ENCODE data around the gene UNC5B.

The UNC5B gene

DNA sequence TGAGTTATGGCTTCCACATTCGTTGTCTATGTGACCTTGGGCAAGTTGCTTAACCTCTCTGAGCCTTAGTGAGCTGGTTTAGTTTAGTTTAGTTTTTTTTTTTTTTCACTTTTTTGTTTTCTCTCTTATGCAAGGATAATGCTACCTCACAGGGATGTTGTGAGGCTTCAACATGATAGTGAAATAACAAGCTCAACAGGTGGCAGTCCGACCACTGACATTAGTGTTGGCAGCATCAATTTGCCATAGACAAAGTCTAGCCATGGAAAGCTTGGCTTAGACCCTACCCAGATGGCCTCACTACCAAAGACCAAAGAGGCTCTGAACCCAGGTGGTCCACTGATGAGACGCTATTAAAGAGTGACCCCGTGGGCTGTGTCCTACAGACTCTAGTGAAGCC is 27.2 kb upstream of the UNC5B start:
- H3K79me2 ChIP-seq (ENCODE audit: insufficient read depth, low read length): no peaks in the 10 kb centered on the region
- no peak overlapping the region for H2AFZ ChIP-seq (ENCODE audit: low read depth, low read length)
- no peaks in the 10 kb centered on the region for H3K4me1 ChIP-seq (ENCODE audit: insufficient read depth, low read length)
- no peaks in the 10 kb centered on the region for H3K36me3 ChIP-seq (ENCODE audit: insufficient read depth, low read length)
- ATAC-seq (ENCODE audit: insufficient read depth, low read depth): no peak
- no peak overlapping the region for H3K4me3 ChIP-seq (ENCODE audit: low read depth in 1 of 2, low read length in 2 of 2)
- H3K4me2 ChIP-seq (ENCODE audit: insufficient read depth, low read length): no peak overlapping the region
- H3K27me3 ChIP-seq (ENCODE audit: insufficient read depth, low read length, poor library complexity): peaks cover 11% of the 10 kb centered on the region
- H3K27ac ChIP-seq (ENCODE audit: low read length): no peak overlapping the region
- no peak overlapping the region for H3K9ac ChIP-seq (ENCODE audit: low read depth, low read length)
- TF ChIP-seq, protein P1, sequence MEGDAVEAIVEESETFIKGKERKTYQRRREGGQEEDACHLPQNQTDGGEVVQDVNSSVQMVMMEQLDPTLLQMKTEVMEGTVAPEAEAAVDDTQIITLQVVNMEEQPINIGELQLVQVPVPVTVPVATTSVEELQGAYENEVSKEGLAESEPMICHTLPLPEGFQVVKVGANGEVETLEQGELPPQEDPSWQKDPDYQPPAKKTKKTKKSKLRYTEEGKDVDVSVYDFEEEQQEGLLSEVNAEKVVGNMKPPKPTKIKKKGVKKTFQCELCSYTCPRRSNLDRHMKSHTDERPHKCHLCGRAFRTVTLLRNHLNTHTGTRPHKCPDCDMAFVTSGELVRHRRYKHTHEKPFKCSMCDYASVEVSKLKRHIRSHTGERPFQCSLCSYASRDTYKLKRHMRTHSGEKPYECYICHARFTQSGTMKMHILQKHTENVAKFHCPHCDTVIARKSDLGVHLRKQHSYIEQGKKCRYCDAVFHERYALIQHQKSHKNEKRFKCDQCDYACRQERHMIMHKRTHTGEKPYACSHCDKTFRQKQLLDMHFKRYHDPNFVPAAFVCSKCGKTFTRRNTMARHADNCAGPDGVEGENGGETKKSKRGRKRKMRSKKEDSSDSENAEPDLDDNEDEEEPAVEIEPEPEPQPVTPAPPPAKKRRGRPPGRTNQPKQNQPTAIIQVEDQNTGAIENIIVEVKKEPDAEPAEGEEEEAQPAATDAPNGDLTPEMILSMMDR (IDR thresholded peaks at IDR 0.05; ENCODE audit: borderline replicate concordance, extremely low read depth, low read length, poor library complexity, severe bottlenecking): no peak
- TF ChIP-seq EZH2 (IDR thresholded peaks at IDR 0.05; ENCODE audit: borderline replicate concordance, low read depth, low read length, severe bottlenecking): no peak
- no peak for DNase-seq
- no peaks in the 10 kb centered on the region for H4K20me1 ChIP-seq (ENCODE audit: insufficient read depth, low read length)
- H3K9me3 ChIP-seq (ENCODE audit: insufficient read depth, low read length, severe bottlenecking): no peaks in the 10 kb centered on the region

DNA sequence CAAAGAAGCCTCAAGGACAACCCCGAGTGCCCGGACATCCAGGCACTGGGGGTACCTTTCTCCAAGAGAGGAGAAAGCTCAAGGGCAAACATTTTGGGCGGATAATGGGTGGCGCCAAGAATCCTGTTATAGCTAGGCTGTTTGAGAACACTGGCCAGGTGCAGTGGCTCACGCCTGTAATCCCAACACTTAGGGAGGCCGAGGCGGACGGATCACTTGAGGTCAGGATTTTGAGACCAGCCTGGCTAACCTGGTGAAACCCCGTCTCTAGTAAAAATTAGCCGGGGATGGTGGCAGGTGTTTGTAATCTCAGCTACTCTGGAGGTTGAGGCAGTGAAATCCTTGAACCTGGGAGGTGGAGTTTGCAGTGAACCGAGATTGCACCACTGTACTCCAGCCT is 25.2 kb upstream of the UNC5B start:
- DNase-seq (no peak), ATAC-seq (ENCODE audit: insufficient read depth, low read depth) (no peak)
- Histone ChIP-seq H4K20me1 (ENCODE audit: insufficient read depth, low read length) (no peaks in the 10 kb centered on the region), H3K4me3 (ENCODE audit: low read depth in 1 of 2, low read length in 2 of 2) (no peak overlapping the region), H3K9ac (ENCODE audit: low read depth, low read length) (no peak overlapping the region), H3K9me3 (ENCODE audit: insufficient read depth, low read length, severe bottlenecking) (no peaks in the 10 kb centered on the region), H3K27ac (ENCODE audit: low read length) (no peak overlapping the region), H3K4me1 (ENCODE audit: insufficient read depth, low read length) (no peaks in the 10 kb centered on the region), H3K79me2 (ENCODE audit: insufficient read depth, low read length) (no peaks in the 10 kb centered on the region), H2AFZ (ENCODE audit: low read depth, low read length) (no peak overlapping the region), H3K36me3 (ENCODE audit: insufficient read depth, low read length) (no peaks in the 10 kb centered on the region), H3K4me2 (ENCODE audit: insufficient read depth, low read length) (no peak overlapping the region), H3K27me3 (ENCODE audit: insufficient read depth, low read length, poor library complexity) (peaks cover 11% of the 10 kb centered on the region)
- TF ChIP-seq EZH2 (IDR thresholded peaks at IDR 0.05; ENCODE audit: borderline replicate concordance, low read depth, low read length, severe bottlenecking): no peak
- TF ChIP-seq, protein P1 (IDR thresholded peaks at IDR 0.05; ENCODE audit: borderline replicate concordance, extremely low read depth, low read length, poor library complexity, severe bottlenecking): no peak

DNA sequence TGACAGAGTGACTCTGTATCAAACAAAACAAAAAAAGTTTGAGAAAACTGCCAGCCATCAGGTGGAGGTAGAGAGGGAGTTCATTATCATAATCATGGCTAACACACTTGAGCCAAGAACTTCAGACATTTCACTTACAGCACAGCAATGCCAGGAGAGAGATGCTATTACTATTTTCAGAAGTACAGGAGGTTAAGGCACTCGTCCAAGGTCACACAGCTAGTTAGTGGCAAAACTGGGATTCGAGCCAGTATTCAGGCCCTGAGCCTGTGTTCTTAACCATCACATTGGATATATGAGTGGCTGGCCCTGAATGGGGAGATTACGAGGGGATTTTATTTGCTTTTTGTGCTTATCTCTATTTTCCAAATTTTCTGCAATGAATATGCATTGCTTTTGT is 24.8 kb upstream of the UNC5B start:
- Histone ChIP-seq H3K36me3 (ENCODE audit: insufficient read depth, low read length) (no peaks in the 10 kb centered on the region), H3K4me1 (ENCODE audit: insufficient read depth, low read length) (no peaks in the 10 kb centered on the region), H4K20me1 (ENCODE audit: insufficient read depth, low read length) (no peaks in the 10 kb centered on the region), H3K9me3 (ENCODE audit: insufficient read depth, low read length, severe bottlenecking) (no peaks in the 10 kb centered on the region), H3K4me3 (ENCODE audit: low read depth in 1 of 2, low read length in 2 of 2) (no peak overlapping the region), H3K27me3 (ENCODE audit: insufficient read depth, low read length, poor library complexity) (peaks cover 11% of the 10 kb centered on the region), H3K27ac (ENCODE audit: low read length) (no peak overlapping the region), H2AFZ (ENCODE audit: low read depth, low read length) (no peak overlapping the region), H3K4me2 (ENCODE audit: insufficient read depth, low read length) (no peak overlapping the region), H3K9ac (ENCODE audit: low read depth, low read length) (no peak overlapping the region), H3K79me2 (ENCODE audit: insufficient read depth, low read length) (no peaks in the 10 kb centered on the region)
- DNase-seq (no peak), ATAC-seq (ENCODE audit: insufficient read depth, low read depth) (no peak)
- TF ChIP-seq, protein P1 (IDR thresholded peaks at IDR 0.05; ENCODE audit: borderline replicate concordance, extremely low read depth, low read length, poor library complexity, severe bottlenecking): no peak
- no peak for TF ChIP-seq EZH2 (IDR thresholded peaks at IDR 0.05; ENCODE audit: borderline replicate concordance, low read depth, low read length, severe bottlenecking)

DNA sequence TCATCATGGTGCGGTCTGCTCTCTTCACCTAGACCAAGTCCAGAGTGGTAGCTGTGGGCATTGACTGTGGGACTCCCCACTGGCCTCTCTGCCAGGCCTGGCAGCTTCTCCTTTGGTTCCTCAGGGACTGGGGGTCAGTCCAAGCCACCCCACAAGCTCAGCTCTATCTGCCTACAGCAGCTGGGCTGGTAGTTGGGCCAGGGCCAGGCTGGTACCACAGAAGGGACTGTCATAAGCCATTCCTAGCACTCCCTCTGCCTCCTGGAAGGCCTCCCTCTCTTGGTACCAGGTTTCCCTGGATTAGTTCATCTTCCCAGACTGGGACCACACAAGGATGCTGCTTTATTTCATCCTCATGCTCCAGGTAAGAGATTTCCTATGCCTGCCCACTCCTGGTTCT is 24.2 kb upstream of the UNC5B start:
- Histone ChIP-seq H4K20me1 (ENCODE audit: insufficient read depth, low read length) (no peaks in the 10 kb centered on the region), H3K4me1 (ENCODE audit: insufficient read depth, low read length) (no peaks in the 10 kb centered on the region), H2AFZ (ENCODE audit: low read depth, low read length) (no peak overlapping the region), H3K4me2 (ENCODE audit: insufficient read depth, low read length) (no peak overlapping the region), H3K9ac (ENCODE audit: low read depth, low read length) (no peak overlapping the region), H3K36me3 (ENCODE audit: insufficient read depth, low read length) (no peaks in the 10 kb centered on the region), H3K79me2 (ENCODE audit: insufficient read depth, low read length) (no peaks in the 10 kb centered on the region), H3K27me3 (ENCODE audit: insufficient read depth, low read length, poor library complexity) (peaks cover 11% of the 10 kb centered on the region), H3K9me3 (ENCODE audit: insufficient read depth, low read length, severe bottlenecking) (no peaks in the 10 kb centered on the region), H3K4me3 (ENCODE audit: low read depth in 1 of 2, low read length in 2 of 2) (no peak overlapping the region), H3K27ac (ENCODE audit: low read length) (no peak overlapping the region)
- TF ChIP-seq, protein P1 (IDR thresholded peaks at IDR 0.05; ENCODE audit: borderline replicate concordance, extremely low read depth, low read length, poor library complexity, severe bottlenecking): no peak
- TF ChIP-seq EZH2 (IDR thresholded peaks at IDR 0.05; ENCODE audit: borderline replicate concordance, low read depth, low read length, severe bottlenecking): no peak
- no peak for ATAC-seq (ENCODE audit: insufficient read depth, low read depth)
- DNase-seq: no peak
